Neural progenitor cell (in vitro differentiated cells): ENCODE measurements around the gene FAM180A. TPM values are rescaled to one million over a fixed set of nuclear protein-coding genes. Genes with fewer than 3 reads are reported as not detected.

Experiments used
- DNase-seq: peaks from one replicate; pipeline ENCODE4 v3.0.0-alpha.2; 2016; ENCODE audit warnings: low spot score
- H2AFZ ChIP-seq: fragments of 200-600 bp; sonication (generic); replicated peaks from 2 replicates; pipeline ENCODE4 v1.6.1; 2016; ENCODE audit warnings: antibody characterized with exemption
- H3F3A ChIP-seq: fragments of 200-600 bp; sonication (generic); 2 replicates; pipeline ENCODE4 v1.6.1; 2016; ENCODE audit warnings: antibody characterized with exemption, low read depth
- H3K27ac ChIP-seq: fragments of 200-600 bp; sonication (generic); 2 replicates; pipeline ENCODE4 v1.5.1; 2016; ENCODE audit warnings: mild to moderate bottlenecking
- H3K27me3 ChIP-seq: fragments of 200-600 bp; sonication (generic); 2 replicates; pipeline ENCODE4 v1.6.1; 2016; ENCODE audit warnings: mild to moderate bottlenecking, moderate library complexity
- H3K36me3 ChIP-seq: fragments of 200-600 bp; sonication (generic); 2 replicates; pipeline ENCODE4 v1.5.1; 2016
- H3K4me1 ChIP-seq: fragments of 200-600 bp; sonication (generic); 2 replicates; pipeline ENCODE4 v1.6.1; 2016; ENCODE audit warnings: mixed run types
- H3K4me2 ChIP-seq: fragments of 200-600 bp; sonication (generic); 2 replicates; pipeline ENCODE4 v1.6.1; 2016
- H3K4me3 ChIP-seq: fragments of 200-600 bp; sonication (generic); 2 replicates; pipeline ENCODE4 v1.5.1; 2016
- H3K79me2 ChIP-seq: fragments of 200-600 bp; sonication (generic); 2 replicates; pipeline ENCODE4 v1.6.1; 2016; ENCODE audit warnings: low read depth
- H3K9ac ChIP-seq: fragments of 200-600 bp; sonication (generic); 2 replicates; pipeline ENCODE4 v1.6.1; 2016
- H3K9me3 ChIP-seq: fragments of 200-600 bp; sonication (generic); 2 replicates; pipeline ENCODE4 v1.5.1; 2016; ENCODE audit warnings: low read depth
- H4K20me1 ChIP-seq: fragments of 200-600 bp; sonication (generic); 2 replicates; pipeline ENCODE4 v1.6.1; 2016; ENCODE audit warnings: low read depth
- H3K27ac Mint-ChIP-seq: 3 replicates; pipeline ENCODE4 v1.8.0; 2021; ENCODE audit warnings: mixed read lengths
- H3K27me3 Mint-ChIP-seq: 2 replicates; pipeline ENCODE4 v1.8.0; 2022; ENCODE audit warnings: low read depth, mild to moderate bottlenecking, inconsistent platforms, moderate library complexity, mixed read lengths; ENCODE audit not compliant: insufficient read depth
- H3K36me3 Mint-ChIP-seq: 3 replicates; pipeline ENCODE4 v1.8.0; 2021; ENCODE audit warnings: mixed read lengths
- H3K4me1 Mint-ChIP-seq: 3 replicates; pipeline ENCODE4 v1.8.0; 2021; ENCODE audit warnings: mixed read lengths
- H3K4me3 Mint-ChIP-seq: 3 replicates; pipeline ENCODE4 v1.8.0; 2021; ENCODE audit warnings: mild to moderate bottlenecking, moderate library complexity, mixed read lengths
- H3K9me3 Mint-ChIP-seq: 3 replicates; pipeline ENCODE4 v1.8.0; 2020; ENCODE audit warnings: mixed read lengths
- EZH2 ChIP-seq: fragments of 200-600 bp; sonication (generic); IDR thresholded peaks from 2 replicates; pipeline ENCODE4 v1.6.1; 2017; ENCODE audit warnings: antibody characterized with exemption, mild to moderate bottlenecking, moderate library complexity
- EZH2phosphoT487 ChIP-seq: fragments of 200-600 bp; sonication (generic); IDR thresholded peaks from 2 replicates; pipeline ENCODE4 v1.6.1; 2017; ENCODE audit warnings: antibody characterized with exemption
- total RNA-seq: library from RNA; depleted of rRNA; stranded (reverse); fragments of >200 nt; gene quantifications from 2 replicates; pipeline ENCODE4 v1.2.3, GENCODE V29; 2015; ENCODE audit warnings: low replicate concordance
- TF ChIP-seq, protein P1 (sequence below): fragments of 200-600 bp; sonication (generic); IDR thresholded peaks from 2 replicates; pipeline ENCODE4 v1.5.1; 2017; ENCODE audit warnings: antibody characterized with exemption, mild to moderate bottlenecking

FAM180A gene
- total RNA-seq, 1 donor from 2014 or later = not detected

DNA sequence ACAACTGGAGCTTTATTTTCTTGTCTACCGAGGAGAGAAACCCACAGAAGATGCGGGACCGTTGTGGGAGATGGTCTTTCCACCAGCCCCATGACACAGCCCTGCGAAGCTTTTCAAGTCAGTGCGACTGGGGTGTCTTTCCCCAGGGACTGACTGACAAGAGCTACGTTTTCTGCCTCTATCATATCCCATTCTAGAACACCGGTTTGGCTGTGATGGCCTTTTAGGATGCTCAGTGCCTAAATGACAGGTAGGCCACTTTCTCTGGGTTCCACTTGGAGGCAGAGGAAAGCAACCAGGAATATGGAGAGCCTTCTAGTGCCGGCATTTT lies 37.5 kb downstream of the FAM180A start:
- H3K27me3 Mint-ChIP-seq = peaks cover 2% of the 10 kb centered on the region
- H3K4me3 Mint-ChIP-seq = no peak overlapping the region
- TF ChIP-seq EZH2phosphoT487 = no peak
- TF ChIP-seq EZH2 = no peak
- TF ChIP-seq, protein P1, sequence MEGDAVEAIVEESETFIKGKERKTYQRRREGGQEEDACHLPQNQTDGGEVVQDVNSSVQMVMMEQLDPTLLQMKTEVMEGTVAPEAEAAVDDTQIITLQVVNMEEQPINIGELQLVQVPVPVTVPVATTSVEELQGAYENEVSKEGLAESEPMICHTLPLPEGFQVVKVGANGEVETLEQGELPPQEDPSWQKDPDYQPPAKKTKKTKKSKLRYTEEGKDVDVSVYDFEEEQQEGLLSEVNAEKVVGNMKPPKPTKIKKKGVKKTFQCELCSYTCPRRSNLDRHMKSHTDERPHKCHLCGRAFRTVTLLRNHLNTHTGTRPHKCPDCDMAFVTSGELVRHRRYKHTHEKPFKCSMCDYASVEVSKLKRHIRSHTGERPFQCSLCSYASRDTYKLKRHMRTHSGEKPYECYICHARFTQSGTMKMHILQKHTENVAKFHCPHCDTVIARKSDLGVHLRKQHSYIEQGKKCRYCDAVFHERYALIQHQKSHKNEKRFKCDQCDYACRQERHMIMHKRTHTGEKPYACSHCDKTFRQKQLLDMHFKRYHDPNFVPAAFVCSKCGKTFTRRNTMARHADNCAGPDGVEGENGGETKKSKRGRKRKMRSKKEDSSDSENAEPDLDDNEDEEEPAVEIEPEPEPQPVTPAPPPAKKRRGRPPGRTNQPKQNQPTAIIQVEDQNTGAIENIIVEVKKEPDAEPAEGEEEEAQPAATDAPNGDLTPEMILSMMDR = no peak

DNA sequence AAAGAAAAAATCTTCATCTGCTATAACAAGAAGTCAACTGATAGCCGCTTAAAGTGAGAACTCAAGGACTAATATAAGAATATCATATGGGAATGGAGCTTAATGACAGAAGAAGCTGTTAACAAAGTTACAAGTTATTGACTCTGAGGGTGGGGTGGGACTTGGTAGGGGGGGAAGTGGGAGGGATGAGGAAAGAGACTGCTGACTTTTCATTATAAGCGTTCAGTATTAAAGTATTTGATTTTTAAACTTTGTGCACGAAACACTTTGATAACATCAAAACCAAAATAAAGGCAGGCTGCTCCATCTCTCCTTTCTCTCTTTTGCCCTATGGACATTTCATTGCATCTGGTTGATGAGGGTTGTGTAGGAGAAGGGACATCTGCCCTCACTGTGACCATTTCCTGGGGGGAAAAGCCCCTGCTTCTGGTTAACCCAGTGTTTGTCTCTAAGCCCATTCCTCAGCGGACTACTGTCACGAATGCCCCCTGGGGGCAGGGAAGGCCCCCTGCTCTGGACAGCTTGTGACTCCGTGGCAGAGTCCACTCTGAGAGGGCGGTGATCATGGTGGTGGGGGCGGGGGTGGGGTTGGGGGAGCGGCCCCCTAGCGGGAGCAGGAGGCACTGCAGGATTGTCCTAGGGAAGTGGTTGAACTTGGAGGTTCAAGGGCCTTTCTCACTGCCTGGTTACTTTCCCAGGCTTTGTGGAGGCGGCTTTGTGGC lies 38.0 kb downstream of the FAM180A start:
- Histone ChIP-seq H3K27me3 (no peaks in the 10 kb centered on the region), H3K27ac (no peak overlapping the region), H3K4me3 (no peak overlapping the region), H4K20me1 (no peaks in the 10 kb centered on the region), H2AFZ (no peak overlapping the region), H3K79me2 (no peaks in the 10 kb centered on the region), H3K4me2 (no peak overlapping the region), H3F3A (no peaks in the 10 kb centered on the region), H3K4me1 (peaks cover 4% of the 10 kb centered on the region), H3K36me3 (no peaks in the 10 kb centered on the region), H3K9me3 (no peaks in the 10 kb centered on the region), H3K9ac (no peak overlapping the region)
- H3K9me3 Mint-ChIP-seq = no peaks in the 10 kb centered on the region
- no peak overlapping the region for H3K4me3 Mint-ChIP-seq
- H3K36me3 Mint-ChIP-seq = no peaks in the 10 kb centered on the region
- H3K27ac Mint-ChIP-seq = no peak overlapping the region
- TF ChIP-seq, protein P1 = peak; percentile 73
- no peak for TF ChIP-seq EZH2phosphoT487
- peaks cover 22% of the 10 kb centered on the region for H3K4me1 Mint-ChIP-seq
- H3K27me3 Mint-ChIP-seq = peaks cover 3% of the 10 kb centered on the region
- DNase-seq = peak; percentile 52

More for the DNA sequence above, 37.5 kb downstream of the FAM180A start:
- Histone ChIP-seq H4K20me1 (no peaks in the 10 kb centered on the region), H3K27ac (no peak overlapping the region), H3K4me1 (peaks cover 4% of the 10 kb centered on the region), H3F3A (no peaks in the 10 kb centered on the region), H3K4me3 (no peak overlapping the region), H2AFZ (no peak overlapping the region), H3K79me2 (no peaks in the 10 kb centered on the region), H3K4me2 (no peak overlapping the region), H3K27me3 (no peaks in the 10 kb centered on the region), H3K36me3 (no peaks in the 10 kb centered on the region), H3K9ac (no peak overlapping the region), H3K9me3 (no peaks in the 10 kb centered on the region)
- H3K36me3 Mint-ChIP-seq = no peaks in the 10 kb centered on the region
- H3K9me3 Mint-ChIP-seq = no peaks in the 10 kb centered on the region
- H3K27ac Mint-ChIP-seq = no peak overlapping the region
- H3K4me1 Mint-ChIP-seq = peaks cover 22% of the 10 kb centered on the region
- DNase-seq = no peak

DNA sequence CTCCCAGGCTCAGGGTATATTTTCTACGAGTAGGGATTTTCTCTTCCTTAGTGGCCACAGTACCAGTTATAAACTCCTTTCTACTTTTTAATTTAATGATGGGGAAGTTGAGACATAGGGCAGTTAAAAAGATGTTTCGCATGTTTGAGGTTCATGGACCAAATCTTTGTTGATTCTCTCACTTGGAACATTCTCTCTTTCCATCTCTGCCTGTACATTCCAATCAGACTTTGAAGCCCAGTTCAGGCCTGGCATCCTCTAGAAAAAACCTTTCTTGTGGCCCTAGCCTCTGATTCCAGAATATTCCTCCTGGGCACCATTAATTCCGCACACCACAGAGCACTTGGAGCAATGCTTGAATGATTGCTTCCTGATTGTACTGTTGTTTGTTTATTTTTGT lies 39.1 kb downstream of the FAM180A start:
- H3K36me3 ChIP-seq = no peaks in the 10 kb centered on the region
- H3K4me3 ChIP-seq = no peak overlapping the region
- H3K27me3 ChIP-seq = no peaks in the 10 kb centered on the region
- H3K9me3 ChIP-seq = no peaks in the 10 kb centered on the region
- peaks cover 1% of the 10 kb centered on the region for H3K36me3 Mint-ChIP-seq
- no peaks in the 10 kb centered on the region for H3K9me3 Mint-ChIP-seq
- no peak overlapping the region for H3K4me2 ChIP-seq
- H3K4me1 ChIP-seq = peaks cover 4% of the 10 kb centered on the region
- no peak for TF ChIP-seq EZH2phosphoT487
- TF ChIP-seq, protein P1 = no peak
- no peak for TF ChIP-seq EZH2
- no peak overlapping the region for H3K27ac ChIP-seq
- H3K27me3 Mint-ChIP-seq = peaks cover 6% of the 10 kb centered on the region
- H3K9ac ChIP-seq = no peak overlapping the region
- DNase-seq = no peak
- no peaks in the 10 kb centered on the region for H3K79me2 ChIP-seq
- no peak overlapping the region for H2AFZ ChIP-seq
- no peaks in the 10 kb centered on the region for H3F3A ChIP-seq
- no peaks in the 10 kb centered on the region for H4K20me1 ChIP-seq
- no peak overlapping the region for H3K27ac Mint-ChIP-seq
- H3K4me3 Mint-ChIP-seq = no peak overlapping the region
- H3K4me1 Mint-ChIP-seq = peaks cover 22% of the 10 kb centered on the region
